Progenitor cell of endocrine pancreas (in vitro differentiated cells): ENCODE data around the gene IYD. TPM values are rescaled to one million over a fixed set of nuclear protein-coding genes. Genes with fewer than 3 reads are reported as not detected.

Experiments
- DNase-seq: peaks from one replicate; pipeline ENCODE4 v3.0.0; 2021; ENCODE audit warnings: low spot score; ENCODE audit not compliant: unreplicated experiment
- H3K27ac Mint-ChIP-seq: 2 replicates; pipeline ENCODE4 v1.8.0; 2021; ENCODE audit warnings: mild to moderate bottlenecking, moderate library complexity, mixed read lengths
- H3K27me3 Mint-ChIP-seq: 2 replicates; pipeline ENCODE4 v1.8.0; 2021; ENCODE audit warnings: mixed read lengths
- H3K36me3 Mint-ChIP-seq: 2 replicates; pipeline ENCODE4 v1.8.0; 2022; ENCODE audit warnings: mixed read lengths; ENCODE audit not compliant: insufficient read depth
- H3K4me1 Mint-ChIP-seq: 2 replicates; pipeline ENCODE4 v1.8.0; 2021; ENCODE audit warnings: low read depth, mixed read lengths
- H3K4me3 Mint-ChIP-seq: 2 replicates; pipeline ENCODE4 v1.8.0; 2021; ENCODE audit warnings: low read depth, mild to moderate bottlenecking, moderate library complexity, mixed read lengths
- H3K9me3 Mint-ChIP-seq: 2 replicates; pipeline ENCODE4 v1.8.0; 2021; ENCODE audit warnings: low read depth, mixed read lengths
- total RNA-seq: library from RNA; stranded (reverse); gene quantifications from 2 replicates; pipeline ENCODE4 v1.2.1, GENCODE V29; 2021
- TF ChIP-seq, protein P1 (sequence below): fragments of 200-600 bp; sonication (generic); IDR thresholded peaks from one replicate; pipeline ENCODE4 v1.5.0; 2021; ENCODE audit warnings: antibody characterized with exemption, mild to moderate bottlenecking; ENCODE audit not compliant: unreplicated experiment

The IYD gene
- total RNA-seq, 1 donor from 2014 or later: 0.22 TPM

DNA sequence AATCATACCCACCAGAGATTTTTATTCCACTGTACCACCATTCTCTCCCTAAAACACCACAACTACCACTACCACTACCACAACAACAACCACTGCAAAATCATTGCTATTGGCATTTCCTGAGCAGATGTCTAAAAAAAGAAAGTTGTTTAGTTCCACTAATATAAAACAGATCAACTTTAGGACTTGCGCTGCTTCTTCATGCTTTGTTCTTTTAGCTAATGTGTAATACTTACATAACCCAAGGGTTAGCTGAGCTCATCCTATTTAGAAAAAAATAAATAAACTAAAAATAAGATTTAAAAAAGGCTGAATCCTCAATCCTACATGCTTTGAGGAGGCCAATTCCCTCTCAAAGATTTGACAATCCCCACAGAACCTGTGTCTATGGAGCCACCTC is 11.4 kb downstream of the IYD start:
- Mint-ChIP-seq H3K4me1 (peaks cover 1% of the 10 kb centered on the region), H3K27me3 (peaks cover 24% of the 10 kb centered on the region), H3K9me3 (no peaks in the 10 kb centered on the region), H3K27ac (no peak overlapping the region), H3K36me3 (no peaks in the 10 kb centered on the region), H3K4me3 (no peak overlapping the region)
- TF ChIP-seq, protein P1, sequence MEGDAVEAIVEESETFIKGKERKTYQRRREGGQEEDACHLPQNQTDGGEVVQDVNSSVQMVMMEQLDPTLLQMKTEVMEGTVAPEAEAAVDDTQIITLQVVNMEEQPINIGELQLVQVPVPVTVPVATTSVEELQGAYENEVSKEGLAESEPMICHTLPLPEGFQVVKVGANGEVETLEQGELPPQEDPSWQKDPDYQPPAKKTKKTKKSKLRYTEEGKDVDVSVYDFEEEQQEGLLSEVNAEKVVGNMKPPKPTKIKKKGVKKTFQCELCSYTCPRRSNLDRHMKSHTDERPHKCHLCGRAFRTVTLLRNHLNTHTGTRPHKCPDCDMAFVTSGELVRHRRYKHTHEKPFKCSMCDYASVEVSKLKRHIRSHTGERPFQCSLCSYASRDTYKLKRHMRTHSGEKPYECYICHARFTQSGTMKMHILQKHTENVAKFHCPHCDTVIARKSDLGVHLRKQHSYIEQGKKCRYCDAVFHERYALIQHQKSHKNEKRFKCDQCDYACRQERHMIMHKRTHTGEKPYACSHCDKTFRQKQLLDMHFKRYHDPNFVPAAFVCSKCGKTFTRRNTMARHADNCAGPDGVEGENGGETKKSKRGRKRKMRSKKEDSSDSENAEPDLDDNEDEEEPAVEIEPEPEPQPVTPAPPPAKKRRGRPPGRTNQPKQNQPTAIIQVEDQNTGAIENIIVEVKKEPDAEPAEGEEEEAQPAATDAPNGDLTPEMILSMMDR: no peak
- DNase-seq: no peak

DNA sequence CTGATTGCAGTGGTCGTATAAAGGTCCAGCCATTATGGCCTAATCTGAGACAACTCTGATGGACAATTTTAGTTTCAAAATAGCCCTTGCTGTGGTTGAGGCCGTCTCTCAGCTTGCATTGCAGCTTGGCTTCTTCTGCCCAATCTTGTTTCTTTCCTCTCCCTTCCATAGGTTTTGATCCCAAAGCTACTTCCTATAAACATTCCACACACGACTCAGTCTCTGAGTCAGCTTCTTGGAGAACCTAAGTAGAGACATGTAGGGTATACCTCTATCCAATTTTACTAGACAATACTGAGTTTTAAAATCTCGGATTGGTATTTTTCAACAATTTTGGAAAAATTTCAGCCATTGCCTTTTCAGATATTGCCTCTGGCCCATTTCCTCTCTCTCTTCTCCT is 13.4 kb downstream of the IYD start:
- Mint-ChIP-seq H3K9me3 (no peaks in the 10 kb centered on the region), H3K27me3 (peaks cover 19% of the 10 kb centered on the region), H3K4me3 (no peak overlapping the region), H3K4me1 (peaks cover 1% of the 10 kb centered on the region), H3K36me3 (no peaks in the 10 kb centered on the region), H3K27ac (no peak overlapping the region)
- no peak for DNase-seq
- TF ChIP-seq, protein P1: no peak

DNA sequence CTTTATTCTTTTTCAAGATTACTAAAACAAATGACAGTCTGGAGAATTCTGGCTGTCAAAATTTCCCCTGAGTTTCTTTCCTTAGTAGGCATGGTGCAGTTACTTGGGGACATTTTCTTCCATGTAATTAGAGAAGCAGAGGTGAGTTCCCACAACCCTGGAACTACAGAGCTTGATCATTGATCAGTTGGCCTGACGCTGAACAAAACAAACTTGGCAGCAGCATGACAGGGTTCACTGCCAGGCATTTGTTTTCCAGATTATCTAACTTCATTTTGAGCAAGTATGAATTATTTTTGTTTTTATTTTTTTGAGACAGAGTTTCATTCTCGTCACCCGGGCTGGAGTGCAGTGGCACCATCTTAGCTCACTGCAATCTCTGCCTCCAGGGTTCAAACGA is 22.6 kb downstream of the IYD start:
- Mint-ChIP-seq H3K9me3 (no peaks in the 10 kb centered on the region), H3K36me3 (no peaks in the 10 kb centered on the region), H3K4me1 (peaks cover 7% of the 10 kb centered on the region), H3K27me3 (peaks cover 19% of the 10 kb centered on the region), H3K4me3 (no peak overlapping the region), H3K27ac (no peak overlapping the region)
- no peak for DNase-seq
- TF ChIP-seq, protein P1: no peak

DNA sequence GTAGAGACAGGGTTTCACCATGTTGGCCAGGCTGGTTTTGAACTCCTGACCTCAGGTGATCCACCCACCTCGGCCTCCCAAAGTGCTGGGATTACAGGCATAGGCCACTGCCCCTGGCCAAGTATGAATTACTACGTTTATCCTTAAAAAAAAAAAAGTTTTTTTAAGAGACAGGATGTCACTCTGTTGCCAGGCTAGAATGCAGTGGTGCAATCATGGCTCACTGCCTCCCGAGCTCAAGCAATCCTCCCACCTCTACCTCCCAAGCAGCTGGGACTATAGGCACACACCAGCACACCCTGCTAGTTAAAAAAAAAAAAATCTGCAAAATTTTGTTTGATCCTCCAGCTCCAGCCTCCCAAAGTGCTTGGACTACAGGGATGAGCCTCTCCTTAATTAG is 23.1 kb downstream of the IYD start:
- H3K4me3 Mint-ChIP-seq: no peak overlapping the region
- TF ChIP-seq, protein P1: no peak
- H3K27ac Mint-ChIP-seq: peak overlapping the region; percentile 76
- H3K27me3 Mint-ChIP-seq: peaks cover 20% of the 10 kb centered on the region
- no peaks in the 10 kb centered on the region for H3K36me3 Mint-ChIP-seq
- DNase-seq: no peak
- H3K4me1 Mint-ChIP-seq: peaks cover 7% of the 10 kb centered on the region
- H3K9me3 Mint-ChIP-seq: no peaks in the 10 kb centered on the region

DNA sequence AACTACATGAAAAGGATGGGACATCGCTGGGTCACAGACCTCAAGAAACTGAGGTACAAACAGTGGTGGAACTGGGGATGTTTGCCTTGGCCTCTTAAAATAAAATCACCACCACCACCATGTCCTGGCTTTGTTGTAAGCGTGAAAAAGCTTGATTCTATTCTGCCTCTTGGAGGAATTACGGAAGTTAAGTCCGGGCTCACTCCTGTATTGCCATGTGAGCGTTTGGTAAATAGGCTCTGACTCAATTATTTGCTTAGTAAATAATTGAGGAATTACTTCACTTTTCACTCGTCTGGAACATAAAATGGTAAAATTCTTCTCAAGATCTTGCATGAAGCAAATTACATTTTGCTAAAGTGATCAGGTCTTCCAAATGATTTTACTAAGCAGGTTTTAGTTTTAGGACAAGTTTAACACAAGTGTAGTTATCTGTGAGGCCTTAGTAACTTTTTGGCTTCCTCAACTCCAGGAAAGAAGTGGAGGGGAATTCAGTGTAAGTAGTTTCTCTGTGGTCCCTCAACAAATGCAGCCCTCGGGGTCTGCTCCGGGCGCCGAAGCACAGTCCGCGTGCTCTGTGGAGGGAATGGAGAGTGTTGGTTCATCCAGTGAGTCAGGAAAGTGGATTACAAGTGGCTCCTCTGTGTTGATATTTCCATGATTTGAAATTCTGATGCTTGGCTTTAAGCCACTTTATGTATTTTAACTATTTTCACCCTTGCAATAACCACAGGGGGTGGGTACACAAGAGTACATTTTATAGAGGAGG is 23.8 kb downstream of the IYD start:
- Mint-ChIP-seq H3K27me3 (peaks cover 23% of the 10 kb centered on the region), H3K36me3 (no peaks in the 10 kb centered on the region), H3K4me1 (peaks cover 7% of the 10 kb centered on the region), H3K4me3 (no peak overlapping the region), H3K9me3 (no peaks in the 10 kb centered on the region), H3K27ac (no peak overlapping the region)
- no peak for DNase-seq
- TF ChIP-seq, protein P1: no peak
